ENCODE measurements around the gene SMYD3. TPM values are rescaled to one million over a fixed set of nuclear protein-coding genes. Genes with fewer than 3 reads are reported as not detected.

SMYD3 gene
- total RNA-seq, 4 donors from 2014 or later: 10.5 to 36.4 (median 22.5) TPM

GRCh38 chr1:246428542-246429308, 78.4 kb downstream of the SMYD3 start:
- no peaks in the 10 kb centered on the region for H3K27me3 ChIP-seq
- H3K9me3 ChIP-seq: no peaks in the 10 kb centered on the region
- no peak for TF ChIP-seq POLR2A (IDR thresholded peaks at IDR 0.05)
- TF ChIP-seq, protein P1, sequence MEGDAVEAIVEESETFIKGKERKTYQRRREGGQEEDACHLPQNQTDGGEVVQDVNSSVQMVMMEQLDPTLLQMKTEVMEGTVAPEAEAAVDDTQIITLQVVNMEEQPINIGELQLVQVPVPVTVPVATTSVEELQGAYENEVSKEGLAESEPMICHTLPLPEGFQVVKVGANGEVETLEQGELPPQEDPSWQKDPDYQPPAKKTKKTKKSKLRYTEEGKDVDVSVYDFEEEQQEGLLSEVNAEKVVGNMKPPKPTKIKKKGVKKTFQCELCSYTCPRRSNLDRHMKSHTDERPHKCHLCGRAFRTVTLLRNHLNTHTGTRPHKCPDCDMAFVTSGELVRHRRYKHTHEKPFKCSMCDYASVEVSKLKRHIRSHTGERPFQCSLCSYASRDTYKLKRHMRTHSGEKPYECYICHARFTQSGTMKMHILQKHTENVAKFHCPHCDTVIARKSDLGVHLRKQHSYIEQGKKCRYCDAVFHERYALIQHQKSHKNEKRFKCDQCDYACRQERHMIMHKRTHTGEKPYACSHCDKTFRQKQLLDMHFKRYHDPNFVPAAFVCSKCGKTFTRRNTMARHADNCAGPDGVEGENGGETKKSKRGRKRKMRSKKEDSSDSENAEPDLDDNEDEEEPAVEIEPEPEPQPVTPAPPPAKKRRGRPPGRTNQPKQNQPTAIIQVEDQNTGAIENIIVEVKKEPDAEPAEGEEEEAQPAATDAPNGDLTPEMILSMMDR (IDR thresholded peaks at IDR 0.05): no peak
- H3K4me3 ChIP-seq: no peak overlapping the region
- H3K27ac ChIP-seq: no peak overlapping the region
- DNase-seq: no peak
- no peaks in the 10 kb centered on the region for H3K4me1 ChIP-seq
- intact Hi-C loops (cut with DNase I; ENCODE audit: low total_unique reads): no loop called here
- no peaks in the 10 kb centered on the region for H3K36me3 ChIP-seq

GRCh38 chr1:246427611-246428010, 79.5 kb downstream of the SMYD3 start:
- no peaks in the 10 kb centered on the region for H3K27me3 ChIP-seq
- no peak overlapping the region for H3K27ac ChIP-seq
- DNase-seq: no peak
- no peak overlapping the region for H3K4me3 ChIP-seq
- no peaks in the 10 kb centered on the region for H3K9me3 ChIP-seq
- TF ChIP-seq, protein P1 (IDR thresholded peaks at IDR 0.05): no peak
- TF ChIP-seq POLR2A (IDR thresholded peaks at IDR 0.05): no peak
- intact Hi-C loops (cut with DNase I; ENCODE audit: low total_unique reads): no loop called here
- no peaks in the 10 kb centered on the region for H3K36me3 ChIP-seq
- no peaks in the 10 kb centered on the region for H3K4me1 ChIP-seq

DNA sequence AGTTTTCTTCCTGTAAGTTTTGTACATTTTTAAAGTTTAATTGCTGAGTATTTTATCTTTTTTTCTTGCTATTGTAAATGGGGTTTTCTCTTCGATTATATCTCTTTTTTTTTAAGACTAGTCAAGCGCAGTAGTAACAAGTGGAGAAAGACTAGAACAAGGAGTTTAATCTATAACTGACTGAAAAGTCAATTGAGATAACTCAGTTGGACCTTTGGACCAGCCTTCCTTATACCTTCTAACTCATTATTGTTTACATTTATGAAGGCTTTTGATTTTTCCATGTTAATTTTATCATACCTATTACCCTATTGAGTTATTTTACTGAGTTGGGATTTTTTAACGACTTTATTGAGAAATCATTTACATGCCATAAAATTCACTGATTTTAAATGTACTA, 81.2 kb downstream of the SMYD3 start:
- Histone ChIP-seq H3K9me3 (no peaks in the 10 kb centered on the region), H3K27me3 (no peaks in the 10 kb centered on the region), H3K27ac (no peak overlapping the region), H3K4me3 (no peak overlapping the region), H3K4me1 (no peaks in the 10 kb centered on the region), H3K36me3 (no peaks in the 10 kb centered on the region)
- intact Hi-C loops (cut with DNase I; ENCODE audit: low total_unique reads): no loop called here
- DNase-seq: no peak
- no peak for TF ChIP-seq POLR2A (IDR thresholded peaks at IDR 0.05)
- TF ChIP-seq, protein P1 (IDR thresholded peaks at IDR 0.05): no peak

DNA sequence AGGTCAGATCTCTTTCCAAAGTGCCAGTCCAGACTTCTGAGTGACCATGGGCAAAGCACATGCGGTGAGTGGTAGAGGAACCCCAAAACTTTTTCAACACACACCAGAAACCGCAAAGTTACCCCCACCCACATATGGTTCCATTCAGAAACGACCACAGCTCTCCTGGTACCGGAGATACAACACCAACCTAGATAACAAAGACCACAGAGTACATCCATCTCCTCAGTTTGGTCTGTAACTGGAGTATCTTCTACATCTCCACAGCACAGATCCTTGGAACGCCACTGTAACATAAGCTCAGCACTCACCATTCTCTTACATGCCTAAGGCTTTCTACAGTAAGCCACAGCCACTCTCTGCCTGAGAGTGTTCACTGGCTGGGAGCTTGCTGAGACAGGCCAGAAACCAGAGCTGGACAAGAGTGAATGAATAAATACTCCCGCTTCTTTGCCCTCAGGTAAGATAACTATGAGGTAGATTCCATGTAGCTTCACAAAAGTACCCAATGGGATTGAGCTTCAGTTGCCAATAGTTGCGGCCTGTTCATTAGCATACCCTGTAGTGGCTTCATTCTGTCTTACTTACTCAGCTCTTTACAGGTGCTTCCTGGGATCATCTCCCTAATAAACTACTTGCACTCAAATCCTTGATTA, 81.8 kb downstream of the SMYD3 start:
- H3K36me3 ChIP-seq: no peaks in the 10 kb centered on the region
- no peaks in the 10 kb centered on the region for H3K27me3 ChIP-seq
- H3K27ac ChIP-seq: no peak overlapping the region
- H3K9me3 ChIP-seq: no peaks in the 10 kb centered on the region
- H3K4me3 ChIP-seq: no peak overlapping the region
- intact Hi-C loops (cut with DNase I; ENCODE audit: low total_unique reads): no loop called here
- DNase-seq: no peak
- H3K4me1 ChIP-seq: no peaks in the 10 kb centered on the region
- TF ChIP-seq, protein P1 (IDR thresholded peaks at IDR 0.05): no peak
- no peak for TF ChIP-seq POLR2A (IDR thresholded peaks at IDR 0.05)

DNA sequence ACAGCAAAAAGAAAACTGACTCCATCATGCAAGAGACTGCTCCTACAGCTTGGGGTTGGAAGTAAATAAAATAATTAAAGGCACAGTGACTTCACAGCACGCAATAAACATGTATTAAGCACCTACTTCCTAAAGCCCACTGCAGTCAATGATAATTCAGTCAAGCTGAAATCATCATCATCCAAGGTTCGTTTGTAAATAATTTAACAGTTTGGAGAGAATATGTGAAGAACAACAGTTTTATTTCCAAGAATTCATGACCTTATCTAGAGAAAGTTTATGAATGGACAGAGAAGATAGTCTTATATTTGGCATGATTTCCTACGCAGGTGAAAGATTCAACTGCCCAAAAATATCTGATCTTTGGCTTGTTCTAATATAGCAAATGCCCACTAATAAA, 86.8 kb downstream of the SMYD3 start:
- no peaks in the 10 kb centered on the region for H3K27me3 ChIP-seq
- H3K27ac ChIP-seq: no peak overlapping the region
- TF ChIP-seq, protein P1 (IDR thresholded peaks at IDR 0.05): no peak
- TF ChIP-seq POLR2A (IDR thresholded peaks at IDR 0.05): no peak
- no peaks in the 10 kb centered on the region for H3K36me3 ChIP-seq
- DNase-seq: no peak
- H3K4me1 ChIP-seq: no peaks in the 10 kb centered on the region
- no peak overlapping the region for H3K4me3 ChIP-seq
- H3K9me3 ChIP-seq: no peaks in the 10 kb centered on the region
- intact Hi-C loops (cut with DNase I; ENCODE audit: low total_unique reads): no loop called here
